Kidney capillary endothelial cell (primary cell): Measurements from ENCODE around the gene C19orf81.
A peak's percentile ranks its signal among the peaks of the same experiment; 100 is the strongest.

Experiments
- DNase-seq: peaks from one replicate; pipeline ENCODE4 v3.0.0-alpha.2; 2018; ENCODE audit warnings: low spot score

C19orf81 gene

GRCh38 chr19:50686310-50687032 is 37.2 kb downstream of the C19orf81 start:
- DNase-seq = no peak

- no peak for DNase-seq
These were observed 39.5 kb downstream of the C19orf81 start for GRCh38 chr19:50688766-50689165.

DNA sequence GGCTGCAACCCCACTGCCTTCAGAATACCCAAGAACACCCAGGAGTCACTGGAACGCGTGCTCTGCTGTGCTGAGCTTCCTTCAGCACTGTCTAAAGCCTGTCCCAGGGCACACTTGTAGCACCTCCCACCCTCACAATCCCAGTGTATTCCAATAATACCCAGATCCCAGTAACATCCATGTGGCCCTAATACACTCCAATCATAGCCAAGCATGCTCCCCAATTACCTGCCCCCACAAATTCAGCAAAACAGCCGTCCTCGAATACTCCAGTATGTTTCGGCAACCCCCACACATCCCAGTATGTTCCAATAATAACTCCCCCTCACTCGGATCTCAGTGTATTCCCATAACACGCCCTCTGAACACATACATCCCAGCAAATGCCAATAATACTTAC is 41.2 kb downstream of the C19orf81 start:
- no peak for DNase-seq

DNA sequence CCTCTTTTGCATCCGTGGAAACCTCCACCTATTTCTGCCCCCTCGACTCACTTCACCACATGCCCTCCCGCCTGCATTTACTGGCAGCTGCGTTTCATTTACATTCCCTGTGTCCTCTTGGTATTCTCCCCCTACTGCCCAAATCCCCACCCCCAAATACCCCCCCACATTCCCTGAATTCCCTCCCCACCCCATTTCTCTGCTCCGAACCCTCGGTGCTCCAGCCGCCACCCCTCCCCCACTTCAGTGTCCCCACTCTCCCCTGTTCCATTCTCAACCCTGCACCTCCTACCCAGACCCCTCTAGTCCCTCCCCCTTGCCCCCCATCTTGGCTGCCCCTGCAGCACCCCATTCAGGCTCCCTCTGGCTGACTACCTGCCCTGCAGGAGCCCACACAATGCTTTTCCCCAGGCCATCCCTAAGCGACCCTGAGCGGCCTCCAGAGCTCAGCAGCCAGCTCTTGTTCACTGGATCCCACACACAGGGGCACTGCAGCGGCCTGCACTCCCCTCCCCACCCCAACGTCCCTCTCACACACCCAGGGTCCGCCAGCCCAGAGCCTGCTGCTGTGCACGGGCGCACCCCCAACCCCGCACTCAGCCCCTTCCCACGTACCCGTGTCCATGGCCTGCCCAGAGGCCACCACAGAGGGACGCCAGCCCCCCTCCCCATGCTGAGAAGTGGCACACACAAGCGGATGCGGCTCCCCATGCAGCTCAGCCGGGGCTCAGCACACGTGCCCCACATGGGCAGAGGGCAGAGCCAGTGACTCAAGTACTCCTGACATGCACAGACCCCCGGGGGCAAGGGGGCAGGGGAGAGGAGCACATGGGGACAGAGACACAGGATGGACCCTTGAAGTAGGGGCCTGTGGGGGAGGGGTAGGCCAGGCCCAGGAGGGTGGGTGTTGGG is 44.1 kb downstream of the C19orf81 start:
- DNase-seq = no peak

DNA sequence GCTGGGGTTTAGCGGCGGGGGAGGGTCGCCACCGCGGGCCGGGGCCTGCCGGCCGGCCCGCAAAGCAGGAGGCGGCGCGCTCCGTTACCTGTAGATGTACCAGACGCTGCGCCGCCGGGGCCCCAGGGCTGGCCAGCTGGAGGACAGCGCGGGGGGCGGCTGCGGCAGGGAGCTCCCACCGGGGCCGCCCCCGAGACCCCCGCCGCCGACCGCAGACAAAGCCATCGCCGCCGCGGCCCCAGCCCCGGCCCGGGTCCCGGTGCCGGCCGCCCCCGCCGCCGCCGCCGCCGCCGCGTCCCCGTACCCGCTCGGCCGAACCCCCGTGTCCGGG is 45.5 kb downstream of the C19orf81 start:
- DNase-seq = no peak

DNA sequence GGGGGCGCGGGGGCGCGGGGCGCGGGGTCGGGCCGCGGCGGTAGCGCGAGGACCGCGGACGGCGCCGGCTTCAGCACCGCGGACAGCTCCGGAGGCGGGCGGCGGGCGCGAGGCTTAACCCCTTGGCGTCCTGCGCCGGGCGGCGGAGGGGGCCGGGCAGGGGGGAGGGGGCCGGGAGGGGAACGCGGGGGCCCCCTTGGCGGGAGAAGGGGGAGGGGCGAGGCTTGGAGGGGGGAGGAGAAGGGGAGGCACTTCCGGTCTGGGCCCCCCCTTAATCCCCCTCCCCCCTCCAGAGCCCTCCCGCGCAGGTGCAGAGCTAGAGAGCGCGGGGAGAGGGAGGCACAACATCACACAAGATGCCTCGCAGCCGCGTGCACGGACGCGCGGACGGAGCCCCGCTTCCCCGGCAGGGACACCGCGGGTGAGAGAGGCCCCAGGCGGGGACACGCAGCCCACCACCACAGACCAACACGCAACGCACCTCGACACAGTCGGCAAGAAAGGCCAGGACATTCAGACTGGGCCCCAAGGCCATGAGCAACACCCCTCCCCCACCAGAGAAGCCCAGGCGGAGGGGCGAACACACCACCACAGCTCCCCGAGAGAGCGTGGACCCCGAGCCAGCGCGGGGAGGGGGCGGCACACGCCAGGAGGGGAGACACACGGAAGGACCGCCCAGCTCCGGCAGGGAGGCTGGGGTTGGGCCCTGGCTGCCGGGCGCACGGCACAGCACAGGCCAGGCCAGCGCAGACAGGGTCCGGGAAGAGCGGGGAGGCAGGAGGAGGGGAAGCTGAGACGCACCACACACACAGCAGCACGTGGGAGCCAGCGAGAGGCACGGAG is 46.2 kb downstream of the C19orf81 start:
- DNase-seq = no peak

GRCh38 chr19:50696094-50696483 is 46.8 kb downstream of the C19orf81 start:
- DNase-seq = no peak

DNA sequence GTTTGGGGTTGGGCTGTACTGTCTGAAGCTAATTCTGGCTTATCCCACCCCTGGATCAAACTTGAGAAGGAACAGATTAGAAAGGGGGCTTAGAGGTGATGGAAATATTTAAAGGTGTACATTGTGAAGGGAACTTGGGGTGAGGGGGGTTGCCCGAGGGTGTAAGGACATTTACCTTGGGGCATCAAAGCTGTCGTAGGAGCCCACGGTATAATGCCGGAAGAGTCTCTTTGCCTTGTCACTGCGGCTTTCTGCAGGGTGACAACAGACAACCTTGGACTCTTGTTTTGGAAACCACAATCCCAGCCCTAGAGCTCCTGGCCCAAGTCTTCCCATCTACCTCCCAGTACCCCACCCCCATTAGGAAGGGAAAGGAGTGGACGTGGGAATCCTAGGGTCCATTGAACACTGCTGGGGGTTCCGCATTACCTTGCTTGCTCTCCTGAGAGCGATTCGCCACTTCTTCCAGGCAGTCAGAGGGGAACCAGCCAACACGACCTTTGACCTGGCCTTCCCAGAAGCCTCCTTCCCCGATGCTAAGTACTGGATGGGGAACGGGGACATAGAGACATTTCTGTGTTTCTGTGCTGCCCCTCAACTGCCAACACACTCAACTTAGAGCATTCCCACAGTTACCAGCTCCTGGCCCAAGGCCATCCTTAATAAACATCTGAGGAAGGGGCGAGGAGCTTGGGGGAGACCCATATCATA is 48.3 kb downstream of the C19orf81 start:
- DNase-seq = no peak

- DNase-seq = no peak
These were observed 52.2 kb downstream of the C19orf81 start for GRCh38 chr19:50701367-50701985.

DNA sequence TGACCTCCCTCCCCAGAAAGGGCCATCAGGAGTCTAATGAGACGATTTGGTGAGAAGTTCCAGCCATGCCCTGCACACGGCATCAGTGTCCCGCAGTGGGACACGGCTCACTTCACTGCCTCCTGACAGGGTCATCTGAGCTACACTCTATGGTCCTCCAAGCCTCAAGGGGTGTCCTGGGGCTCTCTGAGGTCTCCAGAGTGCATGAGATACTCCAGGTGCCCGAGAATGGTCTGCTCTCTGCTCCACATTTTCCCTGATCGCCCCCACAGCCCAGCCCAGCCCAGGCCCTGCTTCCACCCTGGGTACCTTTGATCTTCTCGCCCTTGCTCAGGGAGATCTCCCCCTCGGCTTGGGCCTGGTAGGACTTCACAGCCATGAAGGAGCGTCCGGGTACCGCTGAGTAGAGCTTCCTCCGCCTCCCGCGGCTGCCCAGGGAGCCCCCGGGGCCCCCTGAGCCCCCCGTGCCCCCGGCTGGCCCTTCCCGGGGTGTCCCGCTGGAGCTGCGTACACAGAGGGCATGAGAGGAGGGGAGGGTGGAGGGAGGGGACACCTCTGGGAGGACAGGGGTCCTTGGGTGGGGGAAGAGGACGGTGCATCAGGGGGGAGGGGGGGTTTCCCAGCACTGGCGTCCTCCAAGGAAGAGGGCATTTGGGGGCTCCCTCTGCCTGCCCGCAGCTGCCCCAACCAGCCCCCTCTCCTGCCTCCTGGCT is 53.1 kb downstream of the C19orf81 start:
- DNase-seq = no peak

DNA sequence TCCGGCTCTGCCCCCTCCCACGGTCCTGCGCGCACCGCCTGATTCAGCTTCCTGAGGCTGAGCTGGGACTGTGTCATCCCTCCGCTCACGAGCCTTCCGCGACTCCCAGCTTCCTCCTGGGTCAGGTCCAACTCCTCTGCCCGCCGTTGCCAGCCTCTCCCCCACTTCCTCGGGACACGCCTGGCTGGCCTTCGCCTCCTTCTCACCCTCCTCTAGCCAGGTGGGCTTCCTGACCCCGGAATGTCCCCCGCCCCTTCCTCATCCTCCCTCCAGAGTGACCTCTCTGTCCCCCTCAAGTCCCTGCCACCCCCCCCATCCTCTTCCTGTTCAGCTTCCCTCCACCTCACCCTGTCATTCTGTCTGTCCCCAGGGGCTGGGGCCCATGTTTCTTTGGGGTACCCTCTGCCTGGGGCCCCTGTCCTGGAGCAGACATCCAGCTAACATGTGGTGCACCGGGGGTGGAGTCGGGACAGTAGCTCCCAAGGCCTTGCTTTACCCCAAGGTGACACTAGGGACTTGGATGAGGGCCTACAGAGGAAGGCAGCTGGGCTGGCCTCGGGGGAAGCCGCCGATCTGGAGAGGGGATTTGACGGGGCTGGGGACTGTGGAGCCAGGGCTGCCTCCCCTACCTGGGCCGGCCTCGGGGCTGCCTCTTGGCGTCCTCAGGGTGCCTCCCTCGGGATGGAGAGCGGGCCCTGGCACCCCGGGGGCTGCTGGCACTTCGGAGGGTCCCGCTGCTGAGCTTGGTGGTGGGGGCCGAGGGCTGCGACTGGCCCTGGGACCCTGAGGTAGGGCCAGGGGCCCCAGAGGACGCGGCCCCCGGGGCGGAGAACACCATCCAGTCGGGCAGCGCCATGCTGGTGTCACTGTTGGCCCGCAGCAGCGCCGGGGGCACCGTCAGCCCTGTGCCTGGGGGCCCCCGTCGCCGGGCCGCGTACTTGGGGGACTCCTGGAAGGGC is 53.9 kb downstream of the C19orf81 start:
- peak; percentile 89 for DNase-seq

DNA sequence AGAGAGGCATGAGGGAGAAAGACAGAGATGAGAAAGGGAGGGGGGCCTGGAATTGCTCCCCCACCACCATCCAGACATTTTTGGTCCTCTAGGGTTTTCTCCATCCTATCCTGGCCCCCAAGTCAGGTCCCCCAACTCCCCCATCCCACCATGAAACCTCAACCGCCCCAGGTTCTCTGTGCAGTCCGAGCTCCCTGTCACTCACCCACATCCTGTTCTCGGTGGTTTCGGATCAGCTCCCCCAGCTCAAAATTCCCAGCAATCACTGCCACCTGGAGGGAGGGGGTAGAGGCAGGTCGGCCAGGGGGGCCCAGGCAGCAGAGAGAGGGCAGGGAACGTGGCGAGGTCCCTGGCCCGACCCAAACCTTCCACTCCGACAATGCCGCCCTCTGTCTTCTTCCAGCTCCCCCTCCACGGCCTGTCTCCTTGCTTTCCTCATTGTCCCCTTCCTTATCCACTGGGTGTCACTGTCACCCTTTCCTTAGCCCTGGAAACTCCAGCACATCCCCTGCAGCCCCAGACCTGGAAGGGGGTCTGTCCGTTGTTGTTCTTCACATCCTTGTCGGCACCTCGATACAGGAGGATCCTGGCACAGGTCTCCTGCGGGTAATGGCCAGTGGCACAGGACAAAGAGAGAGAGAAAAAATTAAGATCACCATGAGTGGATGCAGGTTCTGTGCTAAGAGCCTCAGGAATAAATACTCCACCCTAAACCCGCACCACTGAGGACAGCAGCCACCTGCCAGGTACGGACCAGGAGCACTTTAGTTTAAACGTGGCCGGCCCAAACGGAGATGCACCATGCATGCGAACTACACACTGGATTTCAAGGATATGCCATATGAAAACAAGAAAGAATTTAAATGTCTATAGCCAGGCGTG is 54.9 kb downstream of the C19orf81 start:
- DNase-seq = peak; percentile 49

DNA sequence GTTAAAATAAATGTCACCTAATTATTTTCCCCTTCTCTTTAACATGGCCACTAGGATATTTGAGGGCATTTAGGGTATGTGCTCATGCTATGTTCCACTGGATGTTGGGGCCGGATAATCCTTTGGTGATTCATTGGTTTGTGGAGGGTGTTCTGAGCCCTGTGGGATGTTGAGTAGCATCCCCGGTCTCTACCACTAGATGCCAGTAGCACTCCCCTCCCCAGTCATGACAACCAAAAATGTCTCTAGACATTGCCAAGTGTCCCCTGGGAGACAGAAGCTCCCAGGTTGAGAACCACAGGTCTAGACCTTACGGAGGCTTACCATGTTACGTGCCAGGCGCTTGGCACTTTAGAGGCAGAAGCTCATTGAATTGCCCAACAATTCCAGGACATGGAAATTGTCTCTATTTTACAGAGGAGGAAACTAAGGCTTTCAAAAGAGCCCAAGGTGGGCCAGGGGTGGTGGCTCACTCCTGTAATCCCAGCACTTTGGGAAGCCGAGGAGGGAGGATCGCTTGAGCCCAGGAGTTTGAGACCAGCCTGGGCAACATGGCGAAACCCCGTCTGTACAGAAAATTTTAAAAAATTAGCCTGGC is 56.3 kb downstream of the C19orf81 start:
- peak; percentile 84 for DNase-seq

DNA sequence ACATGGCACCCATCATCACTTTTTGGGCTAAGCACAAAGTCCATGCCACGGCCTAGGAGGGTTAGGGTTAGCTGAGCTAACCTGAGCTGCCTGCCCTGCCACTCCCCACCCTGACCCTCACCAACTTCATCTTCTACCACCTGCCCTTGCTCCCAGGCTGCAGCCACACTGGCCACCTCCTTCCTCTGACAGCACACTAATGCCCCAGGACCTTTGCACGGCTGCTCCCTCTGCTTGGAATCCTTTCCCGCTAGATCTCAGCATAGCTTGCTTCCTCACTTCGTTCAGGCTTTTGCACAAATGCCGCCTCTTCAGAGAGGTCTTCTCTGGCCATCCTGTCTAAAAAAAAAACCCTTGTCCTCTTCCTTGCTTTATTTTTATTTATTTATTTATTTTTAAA is 57.1 kb downstream of the C19orf81 start:
- DNase-seq = no peak

DNA sequence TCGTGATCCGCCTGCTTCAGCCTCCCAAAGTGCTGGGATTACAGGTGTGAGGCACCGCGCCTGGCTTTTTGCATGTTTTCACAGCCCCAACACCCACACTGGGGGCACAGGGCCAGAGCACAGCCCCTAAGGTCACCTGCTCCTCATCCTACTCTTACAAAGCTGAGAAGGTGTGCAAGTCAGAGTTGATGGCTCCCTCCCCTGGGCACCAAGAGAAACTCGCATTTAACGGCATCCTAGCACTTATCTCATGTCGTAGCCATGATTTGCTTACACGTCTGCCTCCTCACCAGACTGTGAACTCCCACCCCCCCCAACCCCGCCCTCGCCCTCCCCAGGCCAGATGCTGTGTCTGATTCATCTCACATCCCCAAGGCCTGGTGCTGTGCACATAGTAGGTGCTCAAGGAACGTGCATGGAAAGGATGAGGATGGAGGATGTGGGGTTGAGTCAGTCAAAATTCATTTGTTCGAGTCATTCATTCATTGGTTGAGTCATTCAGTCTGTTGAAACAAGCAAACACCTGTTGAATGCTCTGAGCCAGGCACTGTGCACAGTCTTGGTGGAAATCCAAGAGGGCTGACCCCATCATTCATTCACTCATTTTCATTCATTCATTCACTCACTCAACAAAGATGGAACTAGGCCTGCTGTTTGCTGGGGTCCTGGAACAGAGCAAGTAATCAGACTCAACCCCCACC is 59.1 kb downstream of the C19orf81 start:
- no peak for DNase-seq
